Measurements from ENCODE around the gene HHLA2.
"Not testable (repeated sequence)": the region's sequence is repeated elsewhere in the genome, so short reads cannot be mapped to it uniquely, and the experiment has no call there.

Gene HHLA2

GRCh38 chr3:108280476-108280875 lies 15.9 kb upstream of the HHLA2 start:
- TF ChIP-seq CTCF (IDR thresholded peaks at IDR 0.05; ENCODE audit: control insufficient read depth, extremely low read depth, insufficient read depth): no peak
- no peak for DNase-seq (ENCODE audit: low read depth)
- H3K4me3 ChIP-seq (ENCODE audit: low read depth, low read length): no peak overlapping the region

- no peak for TF ChIP-seq CTCF (IDR thresholded peaks at IDR 0.05; ENCODE audit: control insufficient read depth, extremely low read depth, insufficient read depth)
- no peak for DNase-seq (ENCODE audit: low read depth)
- H3K4me3 ChIP-seq (ENCODE audit: low read depth, low read length): no peak overlapping the region
Measured at GRCh38 chr3:108281670-108282069, 14.7 kb upstream of the HHLA2 start.

- DNase-seq (ENCODE audit: low read depth): no peak
- TF ChIP-seq CTCF (IDR thresholded peaks at IDR 0.05; ENCODE audit: control insufficient read depth, extremely low read depth, insufficient read depth): no peak
- no peak overlapping the region for H3K4me3 ChIP-seq (ENCODE audit: low read depth, low read length)
Measured at GRCh38 chr3:108283006-108283405, 13.3 kb upstream of the HHLA2 start.

GRCh38 chr3:108283989-108284388 lies 12.4 kb upstream of the HHLA2 start:
- TF ChIP-seq CTCF (IDR thresholded peaks at IDR 0.05; ENCODE audit: control insufficient read depth, extremely low read depth, insufficient read depth): no peak
- no peak overlapping the region for H3K4me3 ChIP-seq (ENCODE audit: low read depth, low read length)
- DNase-seq (ENCODE audit: low read depth): no peak

GRCh38 chr3:108285176-108285575 lies 11.2 kb upstream of the HHLA2 start:
- no peak overlapping the region for H3K4me3 ChIP-seq (ENCODE audit: low read depth, low read length)
- no peak for TF ChIP-seq CTCF (IDR thresholded peaks at IDR 0.05; ENCODE audit: control insufficient read depth, extremely low read depth, insufficient read depth)
- no peak for DNase-seq (ENCODE audit: low read depth)

GRCh38 chr3:108287146-108287545 lies 9.2 kb upstream of the HHLA2 start:
- no peak overlapping the region for H3K4me3 ChIP-seq (ENCODE audit: low read depth, low read length)
- DNase-seq (ENCODE audit: low read depth): no peak
- TF ChIP-seq CTCF (IDR thresholded peaks at IDR 0.05; ENCODE audit: control insufficient read depth, extremely low read depth, insufficient read depth): no peak

GRCh38 chr3:108288193-108288592 lies 8.2 kb upstream of the HHLA2 start:
- not testable (repeated sequence) for DNase-seq (ENCODE audit: low read depth); H3K4me3 ChIP-seq (ENCODE audit: low read depth, low read length)

GRCh38 chr3:108289159-108289558 lies 7.2 kb upstream of the HHLA2 start:
- no peak for TF ChIP-seq CTCF (IDR thresholded peaks at IDR 0.05; ENCODE audit: control insufficient read depth, extremely low read depth, insufficient read depth)
- no peak overlapping the region for H3K4me3 ChIP-seq (ENCODE audit: low read depth, low read length)
- DNase-seq (ENCODE audit: low read depth): no peak
